ENCODE results near the gene ZBTB38. TPM values are rescaled to one million over a fixed set of nuclear protein-coding genes. Genes with fewer than 3 reads are reported as not detected.

Gene ZBTB38
- total RNA-seq, 2 donors from 2014 or later = 62.9 to 72.6 TPM

- intact Hi-C loops (cut with DNase I) = no loop called here
- no peak for DNase-seq
- no peak for ATAC-seq
These were observed 12.0 kb downstream of the ZBTB38 start for GRCh38 chr3:141380279-141380678.

- intact Hi-C loops (cut with DNase I) = no loop called here
- ATAC-seq (no peak), DNase-seq (no peak)
These were observed 12.7 kb downstream of the ZBTB38 start for GRCh38 chr3:141380987-141381386.

GRCh38 chr3:141382571-141382970 is 14.3 kb downstream of the ZBTB38 start:
- intact Hi-C loops (cut with DNase I) = no loop called here
- DNase-seq (no peak), ATAC-seq (no peak)

- DNase-seq = no peak
- intact Hi-C loops (cut with DNase I) = no loop called here
These were observed 15.3 kb downstream of the ZBTB38 start for GRCh38 chr3:141383555-141384129.

GRCh38 chr3:141384157-141384556 is 15.9 kb downstream of the ZBTB38 start:
- intact Hi-C loops (cut with DNase I) = no loop called here
- ATAC-seq (no peak), DNase-seq (no peak)

More at GRCh38 chr3:141383555-141384129, 15.3 kb downstream of the ZBTB38 start:
- ATAC-seq = no peak

GRCh38 chr3:141384575-141384974 is 16.3 kb downstream of the ZBTB38 start:
- ATAC-seq (no peak), DNase-seq (no peak)
- intact Hi-C loops (cut with DNase I) = no loop called here

- DNase-seq (no peak), ATAC-seq (no peak)
- intact Hi-C loops (cut with DNase I) = no loop called here
These were observed 17.3 kb downstream of the ZBTB38 start for GRCh38 chr3:141385406-141386125.

- intact Hi-C loops (cut with DNase I) = no loop called here
- DNase-seq = no peak
- ATAC-seq = no peak
These were observed 17.8 kb downstream of the ZBTB38 start for GRCh38 chr3:141386126-141386488.

- no peak for DNase-seq
- intact Hi-C loops (cut with DNase I) = no loop called here
- peak in 1 of 2 donors; percentile 72 for ATAC-seq
These were observed 18.4 kb downstream of the ZBTB38 start for GRCh38 chr3:141386611-141387111.

GRCh38 chr3:141387516-141387915 is 19.2 kb downstream of the ZBTB38 start:
- ATAC-seq = no peak
- DNase-seq = no peak
- intact Hi-C loops (cut with DNase I) = no loop called here

GRCh38 chr3:141388395-141388794 is 20.1 kb downstream of the ZBTB38 start:
- intact Hi-C loops (cut with DNase I) = no loop called here
- ATAC-seq = no peak

GRCh38 chr3:141388823-141389621 is 20.7 kb downstream of the ZBTB38 start:
- intact Hi-C loops (cut with DNase I) = no loop called here
- ATAC-seq (peak in 1 of 2 donors; percentile 30), DNase-seq (no peak)

More at GRCh38 chr3:141388395-141388794, 20.1 kb downstream of the ZBTB38 start:
- DNase-seq = no peak

- DNase-seq (no peak), ATAC-seq (no peak)
- intact Hi-C loops (cut with DNase I) = no loop called here
These were observed 21.4 kb downstream of the ZBTB38 start for GRCh38 chr3:141389703-141390102.

- DNase-seq (no peak), ATAC-seq (no peak)
- intact Hi-C loops (cut with DNase I) = no loop called here
These were observed 22.4 kb downstream of the ZBTB38 start for GRCh38 chr3:141390747-141391146.

- intact Hi-C loops (cut with DNase I) = no loop called here
- ATAC-seq (no peak), DNase-seq (no peak)
These were observed 23.1 kb downstream of the ZBTB38 start for GRCh38 chr3:141391298-141391990.

GRCh38 chr3:141391991-141392316 is 23.6 kb downstream of the ZBTB38 start:
- intact Hi-C loops (cut with DNase I) = no loop called here
- DNase-seq = no peak
- ATAC-seq = no peak

GRCh38 chr3:141392416-141392815 is 24.1 kb downstream of the ZBTB38 start:
- no peak for DNase-seq
- intact Hi-C loops (cut with DNase I) = no loop called here
- ATAC-seq = no peak

GRCh38 chr3:141392897-141393734 is 24.8 kb downstream of the ZBTB38 start:
- ATAC-seq (peak; percentile 39 to 93), DNase-seq (peak; percentile 33)
- intact Hi-C loops (cut with DNase I) = no loop called here

- ATAC-seq (no peak), DNase-seq (no peak)
- intact Hi-C loops (cut with DNase I) = no loop called here
These were observed 25.4 kb downstream of the ZBTB38 start for GRCh38 chr3:141393735-141394076.

Measured in left cardiac atrium (tissue), 4 donors.